K562 (cell line): ENCODE data around the gene PARD3.

Experiments used
- KLF6 ChIP-seq: fragments of 250-450 bp; sonication (Bioruptor Pico); IDR thresholded peaks from 2 replicates; pipeline ENCODE4 v1.4.0; 2020; ENCODE audit warnings: mild to moderate bottlenecking, moderate library complexity, borderline replicate concordance
- MAX ChIP-seq: sonication (generic); formaldehyde crosslinking; IDR thresholded peaks from 2 replicates; pipeline ENCODE4 v1.9.0; 2022; ENCODE audit warnings: mild to moderate bottlenecking, missing genetic modification reagents
- RCOR1 ChIP-seq, 2 experiments: IDR thresholded peaks; 2 replicates each; pipeline ENCODE4 v1.6.1; 2012; ENCODE audit warnings: low read depth in 2 of 2, low read length in 2 of 2, borderline replicate concordance in 1 of 2, improper control_type of control experiment in 1 of 2
- TF ChIP-seq, protein P1 (sequence below), 3 experiments: IDR thresholded peaks in 2 of 3; conservative IDR thresholded peaks in 1 of 3; 2 replicates each; pipeline ENCODE4 v1.5.1; 2011 to 2012; ENCODE audit warnings: low read length in 3 of 3, mild to moderate bottlenecking in 3 of 3, control low read depth in 2 of 3, improper control_type of control experiment in 1 of 3, inconsistent platforms in 1 of 3, low read depth in 1 of 3, mixed read lengths in 1 of 3, moderate library complexity in 1 of 3; ENCODE audit not compliant: insufficient read depth in 2 of 3

- no peak for TF ChIP-seq RCOR1 (IDR thresholded peaks at IDR 0.05; ENCODE audit: borderline replicate concordance in 1 of 2, low read depth in 2 of 2, low read length in 2 of 2)
- TF ChIP-seq, protein P1, sequence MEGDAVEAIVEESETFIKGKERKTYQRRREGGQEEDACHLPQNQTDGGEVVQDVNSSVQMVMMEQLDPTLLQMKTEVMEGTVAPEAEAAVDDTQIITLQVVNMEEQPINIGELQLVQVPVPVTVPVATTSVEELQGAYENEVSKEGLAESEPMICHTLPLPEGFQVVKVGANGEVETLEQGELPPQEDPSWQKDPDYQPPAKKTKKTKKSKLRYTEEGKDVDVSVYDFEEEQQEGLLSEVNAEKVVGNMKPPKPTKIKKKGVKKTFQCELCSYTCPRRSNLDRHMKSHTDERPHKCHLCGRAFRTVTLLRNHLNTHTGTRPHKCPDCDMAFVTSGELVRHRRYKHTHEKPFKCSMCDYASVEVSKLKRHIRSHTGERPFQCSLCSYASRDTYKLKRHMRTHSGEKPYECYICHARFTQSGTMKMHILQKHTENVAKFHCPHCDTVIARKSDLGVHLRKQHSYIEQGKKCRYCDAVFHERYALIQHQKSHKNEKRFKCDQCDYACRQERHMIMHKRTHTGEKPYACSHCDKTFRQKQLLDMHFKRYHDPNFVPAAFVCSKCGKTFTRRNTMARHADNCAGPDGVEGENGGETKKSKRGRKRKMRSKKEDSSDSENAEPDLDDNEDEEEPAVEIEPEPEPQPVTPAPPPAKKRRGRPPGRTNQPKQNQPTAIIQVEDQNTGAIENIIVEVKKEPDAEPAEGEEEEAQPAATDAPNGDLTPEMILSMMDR (IDR thresholded peaks at IDR 0.05 in 2 of 3, conservative IDR thresholded peaks at IDR 0.05 in 1 of 3; ENCODE audit: insufficient read depth in 2 of 3, low read depth in 1 of 3, low read length in 3 of 3): no peak
- TF ChIP-seq MAX (CRISPR knock-in tag): no peak
- TF ChIP-seq KLF6 (CRISPR knock-in tag): no peak
Measured at GRCh38 chr10:34340934-34341333, 474.2 kb downstream of the PARD3 start.
